NCI-H82 treated with DMSO at 0.1 percent for 48 hours (cell line): ENCODE measurements around the gene TOMM7.
"Not testable (repeated sequence)": the region's sequence is repeated elsewhere in the genome, so short reads cannot be mapped to it uniquely, and the experiment has no call there.

Source experiments
- DNase-seq: peaks from one replicate; lab custom pipeline; 2025; ENCODE audit not compliant: unreplicated experiment; lab: John Stamatoyannopoulos, UW

Gene TOMM7

GRCh38 chr7:22787951-22788350 is 34.7 kb downstream of the TOMM7 start:
- no peak for DNase-seq

- no peak for DNase-seq
These were observed 36.2 kb downstream of the TOMM7 start for GRCh38 chr7:22786290-22786932.

GRCh38 chr7:22784346-22784745 is 38.3 kb downstream of the TOMM7 start:
- no peak for DNase-seq

GRCh38 chr7:22783421-22783820 is 39.2 kb downstream of the TOMM7 start:
- DNase-seq, result no peak

- DNase-seq, result peak; percentile 29
These were observed 39.9 kb downstream of the TOMM7 start for GRCh38 chr7:22782616-22783232.

- no peak for DNase-seq
These were observed 41.4 kb downstream of the TOMM7 start for GRCh38 chr7:22781230-22781711.

GRCh38 chr7:22779730-22780323 is 42.8 kb downstream of the TOMM7 start:
- not testable (repeated sequence) for DNase-seq

GRCh38 chr7:22776964-22777363 is 45.7 kb downstream of the TOMM7 start:
- no peak for DNase-seq

- DNase-seq, result no peak
These were observed 49.8 kb downstream of the TOMM7 start for GRCh38 chr7:22772885-22773284.

- DNase-seq, result no peak
These were observed 50.8 kb downstream of the TOMM7 start for GRCh38 chr7:22771872-22772228.

- DNase-seq, result no peak
These were observed 51.3 kb downstream of the TOMM7 start for GRCh38 chr7:22771194-22771871.

- DNase-seq, result no peak
These were observed 57.0 kb downstream of the TOMM7 start for GRCh38 chr7:22765609-22766008.
